Measurements from ENCODE around the gene SYT2. TPM values are rescaled to one million over a fixed set of nuclear protein-coding genes. Genes with fewer than 3 reads are reported as not detected.

Gene SYT2
- total RNA-seq, 1 donor from 2014 or later: not detected

- H3K4me3 ChIP-seq: no peak overlapping the region
- no peaks in the 10 kb centered on the region for H3K4me1 ChIP-seq
- DNase-seq (ENCODE audit: low spot score in 2 of 2): no peak
- H3K9me3 ChIP-seq: no peaks in the 10 kb centered on the region
- H3K27ac ChIP-seq: no peak overlapping the region
- H3K36me3 ChIP-seq: no peaks in the 10 kb centered on the region
- no peak for TF ChIP-seq CTCF (IDR thresholded peaks at IDR 0.05)
- intact Hi-C loops (cut with DNase I): no loop called here
- no peaks in the 10 kb centered on the region for H3K27me3 ChIP-seq
These were observed 49.0 kb downstream of the SYT2 start for GRCh38 chr1:202661136-202661845.

- Histone ChIP-seq H3K4me1 (no peaks in the 10 kb centered on the region), H3K36me3 (no peaks in the 10 kb centered on the region), H3K27ac (no peak overlapping the region), H3K4me3 (no peak overlapping the region), H3K9me3 (no peaks in the 10 kb centered on the region), H3K27me3 (no peaks in the 10 kb centered on the region)
- intact Hi-C loops (cut with DNase I): no loop called here
- TF ChIP-seq CTCF (IDR thresholded peaks at IDR 0.05): no peak
- no peak for DNase-seq (ENCODE audit: low spot score in 2 of 2)
These were observed 50.3 kb downstream of the SYT2 start for GRCh38 chr1:202659974-202660373.

GRCh38 chr1:202659541-202659940, 50.7 kb downstream of the SYT2 start:
- Histone ChIP-seq H3K9me3 (no peaks in the 10 kb centered on the region), H3K4me1 (no peaks in the 10 kb centered on the region), H3K27me3 (no peaks in the 10 kb centered on the region), H3K36me3 (no peaks in the 10 kb centered on the region), H3K27ac (no peak overlapping the region), H3K4me3 (no peak overlapping the region)
- intact Hi-C loops (cut with DNase I): no loop called here
- TF ChIP-seq CTCF (IDR thresholded peaks at IDR 0.05): no peak
- no peak for DNase-seq (ENCODE audit: low spot score in 2 of 2)

GRCh38 chr1:202658769-202659168, 51.5 kb downstream of the SYT2 start:
- no peak for DNase-seq (ENCODE audit: low spot score in 2 of 2)
- H3K27ac ChIP-seq: no peak overlapping the region
- TF ChIP-seq CTCF (IDR thresholded peaks at IDR 0.05): no peak
- no peak overlapping the region for H3K4me3 ChIP-seq
- H3K27me3 ChIP-seq: no peaks in the 10 kb centered on the region
- intact Hi-C loops (cut with DNase I): no loop called here
- no peaks in the 10 kb centered on the region for H3K4me1 ChIP-seq
- no peaks in the 10 kb centered on the region for H3K36me3 ChIP-seq
- H3K9me3 ChIP-seq: no peaks in the 10 kb centered on the region

- no peak for DNase-seq (ENCODE audit: low spot score in 2 of 2)
- Histone ChIP-seq H3K9me3 (no peaks in the 10 kb centered on the region), H3K27ac (no peak overlapping the region), H3K27me3 (no peaks in the 10 kb centered on the region), H3K4me1 (no peaks in the 10 kb centered on the region), H3K36me3 (no peaks in the 10 kb centered on the region), H3K4me3 (no peak overlapping the region)
- intact Hi-C loops (cut with DNase I): no loop called here
- no peak for TF ChIP-seq CTCF (IDR thresholded peaks at IDR 0.05)
These were observed 51.9 kb downstream of the SYT2 start for GRCh38 chr1:202658251-202658759.

Measured in ascending aorta (tissue), 2 donors.